ACC112 (cell line): ENCODE results near the gene CD79A.

Experiments used
- H2AFZ ChIP-seq: fragments of 200-600 bp; sonication (generic); one replicate; pipeline ENCODE4 v1.6.0; 2017; ENCODE audit warnings: antibody characterized with exemption, low read length; ENCODE audit not compliant: unreplicated experiment
- H3K27ac ChIP-seq: fragments of 200-600 bp; sonication (generic); 2 replicates; pipeline ENCODE4 v1.5.1; 2014; ENCODE audit warnings: low read depth, mild to moderate bottlenecking, antibody characterized with exemption, low read length, moderate library complexity
- H3K27me3 ChIP-seq: fragments of 200-600 bp; sonication (generic); 2 replicates; pipeline ENCODE4 v1.6.1; 2014; ENCODE audit warnings: mild to moderate bottlenecking, antibody characterized with exemption, low read length, moderate library complexity, mixed read lengths; ENCODE audit not compliant: insufficient read depth
- H3K36me3 ChIP-seq: fragments of 200-600 bp; sonication (generic); 2 replicates; pipeline ENCODE4 v1.6.1; 2016; ENCODE audit warnings: mild to moderate bottlenecking, antibody characterized with exemption, low read length, moderate library complexity, mixed read lengths; ENCODE audit not compliant: insufficient read depth
- H3K4me1 ChIP-seq: fragments of 200-600 bp; sonication (generic); one replicate; pipeline ENCODE4 v1.6.1; 2016; ENCODE audit warnings: low read length, mixed read lengths; ENCODE audit not compliant: insufficient read depth, unreplicated experiment, control insufficient read depth
- H3K4me3 ChIP-seq: fragments of 200-600 bp; sonication (generic); 2 replicates; pipeline ENCODE4 v1.5.1; 2014; ENCODE audit warnings: mild to moderate bottlenecking, low read depth, low read length
- H3K79me2 ChIP-seq: fragments of 200-600 bp; sonication (generic); one replicate; pipeline ENCODE4 v1.6.0; 2016; ENCODE audit warnings: low read length; ENCODE audit not compliant: control insufficient read depth, unreplicated experiment, insufficient read depth

CD79A gene

DNA sequence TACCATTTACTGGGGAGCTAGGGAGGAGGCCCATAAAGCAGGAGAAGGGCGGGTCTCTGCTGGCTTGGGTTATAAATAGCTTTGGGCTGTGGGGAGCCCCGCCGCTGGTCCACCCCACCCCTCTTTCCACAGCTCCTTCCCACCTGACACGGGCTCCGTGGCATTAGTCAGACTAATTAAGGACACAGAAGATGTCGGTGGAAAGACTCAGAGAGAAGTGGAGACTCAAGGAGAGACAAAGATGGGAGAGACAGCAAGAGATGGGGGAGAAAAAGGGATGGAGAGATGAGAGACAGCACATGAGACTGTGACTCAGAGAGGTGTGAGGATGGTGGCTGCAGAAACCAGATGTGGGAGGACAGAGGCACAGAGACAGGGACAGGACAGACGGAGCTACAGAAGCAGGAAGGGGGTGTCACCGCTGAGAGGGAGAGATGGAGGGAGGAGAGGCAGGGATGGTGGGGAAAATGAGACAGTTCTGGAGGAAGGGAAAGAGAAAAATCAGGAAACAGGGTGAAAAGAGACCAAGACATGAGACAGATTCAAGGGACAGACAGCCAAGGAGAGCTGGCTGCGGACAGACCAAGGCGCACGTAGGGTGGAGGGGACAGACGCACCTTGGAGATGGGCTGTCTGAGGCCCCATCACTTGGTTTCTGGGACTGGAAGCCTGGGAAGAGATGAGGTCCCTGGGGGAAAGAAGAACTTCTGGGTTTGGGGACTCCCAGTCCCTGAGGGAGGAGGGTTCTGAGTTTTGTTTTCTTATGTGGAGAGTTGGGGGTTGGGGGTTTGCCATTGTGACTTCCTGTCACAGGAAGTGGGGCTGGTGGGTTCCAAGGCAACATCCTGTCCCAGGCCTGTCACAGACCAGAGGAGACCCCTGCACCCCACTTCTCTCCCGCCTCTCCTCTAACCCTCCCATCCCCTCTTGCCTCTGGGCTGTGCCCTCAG lies 10.0 kb downstream of the CD79A start:
- Histone ChIP-seq H3K79me2 (peaks cover 30% of the 10 kb centered on the region), H3K36me3 (no peaks in the 10 kb centered on the region), H3K27me3 (no peaks in the 10 kb centered on the region), H2AFZ (no peak overlapping the region), H3K27ac (no peak overlapping the region), H3K4me3 (no peak overlapping the region), H3K4me1 (peaks cover 14% of the 10 kb centered on the region)

- H3K36me3 ChIP-seq, result no peaks in the 10 kb centered on the region
Measured at GRCh38 chr19:41887711-41888382, 10.8 kb downstream of the CD79A start.

GRCh38 chr19:41888926-41889325 lies 11.8 kb downstream of the CD79A start:
- Histone ChIP-seq H3K4me1 (peaks cover 14% of the 10 kb centered on the region), H3K27me3 (no peaks in the 10 kb centered on the region), H3K36me3 (no peaks in the 10 kb centered on the region), H3K4me3 (no peak overlapping the region), H2AFZ (no peak overlapping the region), H3K79me2 (peaks cover 30% of the 10 kb centered on the region), H3K27ac (no peak overlapping the region)

More at GRCh38 chr19:41887711-41888382, 10.8 kb downstream of the CD79A start:
- Histone ChIP-seq H3K4me3 (no peak overlapping the region), H3K27ac (no peak overlapping the region), H3K4me1 (peaks cover 14% of the 10 kb centered on the region), H3K27me3 (no peaks in the 10 kb centered on the region), H3K79me2 (peaks cover 30% of the 10 kb centered on the region), H2AFZ (no peak overlapping the region)

- Histone ChIP-seq H2AFZ (no peak overlapping the region), H3K27ac (no peak overlapping the region), H3K79me2 (peaks cover 24% of the 10 kb centered on the region), H3K36me3 (no peaks in the 10 kb centered on the region), H3K4me1 (peaks cover 13% of the 10 kb centered on the region), H3K4me3 (no peak overlapping the region), H3K27me3 (no peaks in the 10 kb centered on the region)
Measured at GRCh38 chr19:41889896-41890295, 12.8 kb downstream of the CD79A start.

GRCh38 chr19:41890936-41891335 lies 13.9 kb downstream of the CD79A start:
- peaks cover 16% of the 10 kb centered on the region for H3K79me2 ChIP-seq
- H3K27ac ChIP-seq, result no peak overlapping the region
- no peak overlapping the region for H3K4me3 ChIP-seq
- no peak overlapping the region for H2AFZ ChIP-seq
- no peaks in the 10 kb centered on the region for H3K36me3 ChIP-seq
- H3K4me1 ChIP-seq, result peaks cover 10% of the 10 kb centered on the region
- H3K27me3 ChIP-seq, result no peaks in the 10 kb centered on the region

- H3K4me3 ChIP-seq, result no peak overlapping the region
- H3K27me3 ChIP-seq, result no peaks in the 10 kb centered on the region
- H3K4me1 ChIP-seq, result no peaks in the 10 kb centered on the region
- no peak overlapping the region for H3K27ac ChIP-seq
- H3K79me2 ChIP-seq, result peaks cover 2% of the 10 kb centered on the region
- H3K36me3 ChIP-seq, result no peaks in the 10 kb centered on the region
- no peak overlapping the region for H2AFZ ChIP-seq
Measured at GRCh38 chr19:41892173-41892902, 15.3 kb downstream of the CD79A start.

DNA sequence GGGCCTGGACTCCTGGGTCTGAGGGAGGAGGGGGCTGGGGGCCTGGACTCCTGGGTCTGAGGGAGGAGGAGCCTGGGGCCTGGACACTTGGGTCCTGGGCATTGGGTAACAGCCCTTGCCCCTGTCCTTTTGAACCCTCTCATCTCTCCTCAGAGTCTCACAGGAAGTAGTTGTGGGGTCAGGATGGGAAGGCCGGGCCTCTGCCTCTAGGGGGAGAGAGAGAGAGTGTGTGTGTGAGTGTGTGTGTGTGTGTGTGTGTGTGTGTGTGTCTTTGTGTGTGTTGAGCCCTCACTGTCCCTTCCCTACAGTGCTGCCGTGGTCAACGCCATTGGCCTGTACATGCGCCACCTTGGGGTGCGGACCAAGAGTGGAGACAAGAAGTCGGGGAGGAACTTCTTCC lies 16.8 kb downstream of the CD79A start:
- Histone ChIP-seq H2AFZ (no peak overlapping the region), H3K4me1 (no peaks in the 10 kb centered on the region), H3K27ac (no peak overlapping the region), H3K79me2 (no peaks in the 10 kb centered on the region), H3K36me3 (no peaks in the 10 kb centered on the region), H3K27me3 (no peaks in the 10 kb centered on the region), H3K4me3 (no peak overlapping the region)

- Histone ChIP-seq H2AFZ (no peak overlapping the region), H3K4me3 (no peak overlapping the region), H3K36me3 (no peaks in the 10 kb centered on the region), H3K27me3 (no peaks in the 10 kb centered on the region), H3K27ac (no peak overlapping the region), H3K4me1 (no peaks in the 10 kb centered on the region), H3K79me2 (no peaks in the 10 kb centered on the region)
Measured at GRCh38 chr19:41894350-41894749, 17.3 kb downstream of the CD79A start.

GRCh38 chr19:41895745-41896580 lies 18.9 kb downstream of the CD79A start:
- Histone ChIP-seq H3K4me1 (no peaks in the 10 kb centered on the region), H2AFZ (no peak overlapping the region), H3K36me3 (no peaks in the 10 kb centered on the region), H3K79me2 (no peaks in the 10 kb centered on the region), H3K4me3 (no peak overlapping the region), H3K27ac (no peak overlapping the region), H3K27me3 (no peaks in the 10 kb centered on the region)

- Histone ChIP-seq H3K27ac (no peak overlapping the region), H3K4me1 (no peaks in the 10 kb centered on the region), H2AFZ (no peak overlapping the region), H3K36me3 (no peaks in the 10 kb centered on the region), H3K4me3 (no peak overlapping the region), H3K79me2 (no peaks in the 10 kb centered on the region), H3K27me3 (no peaks in the 10 kb centered on the region)
Measured at GRCh38 chr19:41896581-41896942, 19.5 kb downstream of the CD79A start.
